Left ventricle myocardium superior (tissue), 1 donor: ENCODE data around the gene MSH4. TPM values are rescaled to one million over a fixed set of nuclear protein-coding genes. Genes with fewer than 3 reads are reported as not detected.
"Not testable (repeated sequence)": the region's sequence is repeated elsewhere in the genome, so short reads cannot be mapped to it uniquely, and the experiment has no call there.

Source experiments
- ATAC-seq: fragments of 200-7000 bp; cut with Tn5 transposase; one replicate; pipeline ENCODE4 v1.9.1; 2020; ENCODE audit warnings: mild to moderate bottlenecking, moderate library complexity
- DNase-seq: peaks from one replicate; pipeline ENCODE4 v3.0.0-alpha.2; 2020
- intact Hi-C: fragments of 100-400 bp; cut with micrococcal nuclease; formaldehyde crosslinking; loops from one replicate; pipeline ENCODE4 v1.11.0; 2022
- long read RNA-seq: library from polyadenylated mRNA; unstranded; transcript quantifications from one replicate; pipeline ENCODE4 v2.0.0, GENCODE V29; 2021
- total RNA-seq: library from RNA; stranded (reverse); fragmentation: NEBNext Ultra II Directional; extraction: Animal tissue kit (Norgen Biotek cat#: 25700); gene quantifications from one replicate; pipeline ENCODE4 v1.2.1, GENCODE V29; 2021
- donor health status: DM: no; HTN: yes; CAD: no; lungs with severe emphysema.

Gene MSH4
- 0.40 TPM for total RNA-seq
- long read RNA-seq, partial matches to known transcripts = 0 of 1 reads
- long read RNA-seq, other reads (novel, unspliced or antisense) = 1 of 1 reads

GRCh38 chr1:75796376-75797272 is at the start of gene MSH4:
MSH4 (plus strand) TSS chr1:75796882; CDS start chr1:75796986, 104 bp downstream.
- DNase-seq (no peak), ATAC-seq (peak; percentile 55)
- intact Hi-C loops = loop anchor here (10.0 kb wide), 1 partner anchor 52 kb away; no protein-coding TSS in a partner anchor

DNA sequence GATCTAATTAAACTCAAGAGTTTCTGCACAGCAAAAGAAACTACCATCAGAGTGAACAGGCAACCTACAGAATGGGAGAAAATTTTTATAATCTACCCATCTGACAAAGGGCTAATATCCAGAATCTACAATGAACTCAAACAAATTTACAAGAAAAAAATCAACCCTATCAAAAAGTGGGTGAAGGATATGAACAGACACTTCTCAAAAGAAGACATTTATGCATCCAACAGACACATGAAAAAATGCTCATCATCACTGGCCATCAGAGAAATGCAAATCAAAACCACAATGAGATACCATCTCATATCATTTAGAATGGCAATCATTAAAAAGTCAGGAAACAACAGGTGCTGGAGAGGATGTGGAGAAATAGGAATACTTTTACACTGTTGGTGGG is 39.5 kb upstream of the MSH4 start:
- intact Hi-C loops, DNase-seq, ATAC-seq: not testable (repeated sequence)

DNA sequence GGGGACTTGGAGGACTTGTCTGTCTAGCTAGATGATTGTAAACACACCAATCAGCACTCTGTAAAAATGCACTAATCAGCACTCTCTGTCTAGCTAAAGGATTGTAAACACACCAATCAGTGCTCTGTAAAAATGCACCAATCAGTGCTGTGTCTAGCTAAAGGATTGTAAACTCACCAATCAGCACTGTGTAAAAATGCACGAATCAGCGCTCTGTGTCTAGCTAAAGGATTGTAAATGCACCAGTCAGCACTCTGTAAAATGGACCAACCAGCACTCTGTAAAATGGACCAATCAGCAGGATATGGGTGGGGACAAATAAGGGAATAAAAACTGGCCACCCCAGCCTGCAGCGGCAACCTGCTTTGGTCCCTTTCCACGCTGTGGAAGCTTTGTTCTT is 38.1 kb upstream of the MSH4 start:
- intact Hi-C loops, DNase-seq, ATAC-seq: not testable (repeated sequence)

DNA sequence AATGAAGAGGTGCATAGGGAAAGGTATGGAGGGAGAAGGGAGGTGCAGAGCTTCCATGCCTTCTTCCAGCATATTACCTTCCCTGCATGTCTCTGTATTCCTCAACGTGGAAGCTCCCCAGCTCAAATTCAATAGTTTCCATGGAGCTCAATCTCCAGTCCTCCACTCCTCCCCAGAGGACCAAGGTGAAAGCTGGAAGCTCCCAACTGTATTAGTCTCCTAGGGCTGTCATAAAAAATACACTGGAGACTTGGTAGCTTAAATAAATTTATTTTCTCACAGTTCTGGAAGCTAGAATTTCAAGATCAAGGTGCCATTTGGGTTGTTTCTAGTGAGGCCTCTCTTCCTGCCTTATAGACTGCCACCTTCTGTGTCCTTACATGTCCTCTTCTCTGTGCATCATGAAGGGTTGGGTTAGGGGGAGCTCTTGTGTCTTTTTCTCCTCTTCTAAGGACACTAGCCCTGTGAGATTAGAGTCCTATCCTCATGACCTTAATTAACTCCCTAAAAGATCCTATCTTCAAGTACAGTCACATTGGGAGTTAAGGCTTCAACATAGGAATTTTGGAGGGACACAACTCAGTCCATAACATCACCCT is 32.5 kb upstream of the MSH4 start:
- intact Hi-C loops = no loop called here
- ATAC-seq = no peak
- no peak for DNase-seq

DNA sequence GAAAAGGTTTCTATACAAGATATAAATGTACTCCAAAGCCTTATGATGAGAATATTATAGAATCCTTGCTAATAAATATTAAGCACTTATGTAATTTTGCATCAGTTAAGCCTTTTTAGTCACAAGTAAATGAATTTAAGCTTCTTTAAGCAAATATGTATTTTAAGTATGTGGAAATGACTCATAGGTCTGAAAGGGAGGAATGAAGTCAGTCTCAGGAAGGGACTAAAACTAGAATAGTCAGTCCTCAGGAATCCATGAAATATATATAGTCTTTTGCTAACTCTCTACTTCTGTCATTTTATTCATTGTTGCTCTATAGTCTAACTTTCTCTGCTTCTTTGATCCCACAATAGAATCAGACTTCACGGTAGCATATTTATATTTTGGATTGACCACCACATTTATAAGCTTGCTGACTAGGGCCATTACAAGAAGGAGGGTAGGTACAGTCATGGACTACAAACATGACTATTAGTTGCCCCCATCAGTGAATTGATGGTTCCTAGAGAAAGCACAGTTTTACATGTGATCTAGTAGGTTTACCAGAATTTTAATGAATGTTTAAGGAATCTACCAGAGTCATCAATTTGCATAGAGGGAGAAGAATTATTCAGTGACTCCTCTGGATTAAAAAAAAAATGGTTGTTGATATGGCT is 30.9 kb upstream of the MSH4 start:
- intact Hi-C loops = no loop called here
- ATAC-seq (no peak), DNase-seq (no peak)

GRCh38 chr1:75768016-75768415 is 28.7 kb upstream of the MSH4 start:
- ATAC-seq (no peak), DNase-seq (no peak)
- intact Hi-C loops = no loop called here

DNA sequence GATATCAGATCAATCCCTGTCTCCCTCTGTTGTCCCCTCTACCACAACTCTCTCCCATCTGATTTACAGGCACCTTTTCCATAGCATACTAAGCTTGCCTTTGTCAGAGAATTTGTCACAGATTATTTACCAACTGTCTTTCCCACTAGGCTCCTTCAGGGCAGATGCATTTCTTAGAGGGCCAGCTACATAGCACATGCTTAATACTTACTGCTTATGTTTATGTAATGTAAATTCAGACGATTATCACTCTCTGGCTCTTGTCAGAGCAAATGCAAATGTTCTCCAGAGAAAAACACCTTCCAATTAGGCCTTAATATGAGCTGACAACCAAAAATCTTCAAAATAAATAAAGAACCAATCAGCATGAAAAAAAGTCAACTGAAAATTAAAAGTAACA is 25.9 kb upstream of the MSH4 start:
- intact Hi-C loops = loop anchor here (2.0 kb wide), 1 partner anchor 78 kb away; no protein-coding TSS in a partner anchor
- no peak for ATAC-seq
- DNase-seq = no peak

DNA sequence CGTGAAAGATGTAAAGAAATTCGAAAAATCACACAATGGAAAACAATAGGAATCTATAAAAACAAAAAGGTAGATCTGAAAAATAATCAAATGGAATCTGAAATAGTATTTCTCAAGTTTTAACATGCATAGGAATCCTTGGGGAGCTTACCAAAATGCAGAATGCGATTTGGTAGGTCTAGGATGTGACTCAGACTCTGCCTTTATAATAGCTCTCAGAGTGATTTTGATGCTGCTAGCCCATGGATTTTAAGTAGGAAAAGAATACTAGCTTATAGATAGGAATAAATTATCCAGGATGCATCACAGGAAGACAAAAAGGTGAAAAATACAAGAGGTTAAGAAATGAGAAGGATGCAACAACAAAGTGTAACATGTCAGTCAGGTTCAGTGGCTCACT is 24.7 kb upstream of the MSH4 start:
- no peak for ATAC-seq

DNA sequence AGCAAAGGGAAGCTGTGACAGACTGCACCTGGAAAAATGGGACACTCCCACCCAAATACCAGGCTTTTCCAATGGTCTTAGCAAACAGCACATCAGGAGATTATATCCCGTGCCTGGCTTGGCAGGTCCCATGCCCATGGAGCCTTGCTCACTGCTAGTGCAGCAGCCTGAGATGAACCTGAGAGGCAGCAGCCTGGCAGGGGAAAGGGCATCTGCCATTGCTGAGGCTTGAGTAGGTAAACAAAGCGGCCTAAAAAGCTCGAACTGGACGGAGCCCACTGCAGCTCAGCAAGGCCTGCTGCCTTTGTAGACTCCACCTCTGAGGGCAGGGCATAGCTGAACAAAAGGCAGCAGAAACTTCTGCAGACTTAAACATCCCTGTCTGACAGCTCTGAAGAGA is 18.9 kb upstream of the MSH4 start:
- intact Hi-C loops, ATAC-seq, DNase-seq: not testable (repeated sequence)

More for the DNA sequence above, 24.7 kb upstream of the MSH4 start:
- intact Hi-C loops = loop anchor here (2.0 kb wide), 1 partner anchor 77 kb away; no protein-coding TSS in a partner anchor
- no peak for DNase-seq

DNA sequence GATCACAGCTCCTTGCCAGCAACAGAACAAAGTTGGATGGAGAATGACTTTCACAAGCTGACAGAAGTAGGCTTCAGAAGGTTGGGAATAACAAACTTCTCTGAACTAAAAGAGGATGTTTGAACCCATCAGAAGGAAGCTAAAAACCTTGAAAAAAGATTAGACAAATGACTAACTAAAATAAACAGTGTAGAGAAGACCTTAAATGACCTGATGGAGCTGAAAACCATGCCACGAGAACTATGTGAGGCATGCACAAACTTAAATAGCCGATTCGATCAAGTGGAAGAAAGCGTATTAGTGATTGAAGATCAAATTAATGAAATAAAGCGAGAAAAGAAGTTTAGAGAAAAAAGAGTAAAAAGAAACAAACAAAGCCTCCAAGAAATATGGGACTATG is 18.0 kb upstream of the MSH4 start:
- intact Hi-C loops, DNase-seq, ATAC-seq: not testable (repeated sequence)

DNA sequence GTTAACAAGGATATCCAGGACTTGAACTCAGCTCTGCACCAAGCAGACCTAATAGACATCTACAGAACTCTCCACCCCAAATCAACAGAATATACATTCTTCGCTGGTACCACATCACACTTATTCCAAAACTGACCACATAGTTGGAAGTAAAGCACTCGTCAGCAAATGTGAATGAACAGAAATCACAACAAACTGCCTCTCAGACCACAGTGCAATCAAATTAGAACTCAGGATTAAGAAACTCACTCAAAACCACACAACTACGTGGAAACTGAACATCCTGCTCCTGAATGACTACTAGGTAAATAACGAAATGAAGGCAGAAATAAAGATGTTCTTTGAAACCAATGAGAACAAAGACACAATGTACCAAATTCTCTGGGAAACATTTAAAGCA is 16.5 kb upstream of the MSH4 start:
- DNase-seq, intact Hi-C loops, ATAC-seq: not testable (repeated sequence)

- DNase-seq, intact Hi-C loops, ATAC-seq: not testable (repeated sequence)
Measured at GRCh38 chr1:75783920-75784319, 12.8 kb upstream of the MSH4 start.

- ATAC-seq (peak; percentile 60), DNase-seq (no peak)
- intact Hi-C loops = no loop called here
Measured at GRCh38 chr1:75785320-75785982, 11.2 kb upstream of the MSH4 start.

DNA sequence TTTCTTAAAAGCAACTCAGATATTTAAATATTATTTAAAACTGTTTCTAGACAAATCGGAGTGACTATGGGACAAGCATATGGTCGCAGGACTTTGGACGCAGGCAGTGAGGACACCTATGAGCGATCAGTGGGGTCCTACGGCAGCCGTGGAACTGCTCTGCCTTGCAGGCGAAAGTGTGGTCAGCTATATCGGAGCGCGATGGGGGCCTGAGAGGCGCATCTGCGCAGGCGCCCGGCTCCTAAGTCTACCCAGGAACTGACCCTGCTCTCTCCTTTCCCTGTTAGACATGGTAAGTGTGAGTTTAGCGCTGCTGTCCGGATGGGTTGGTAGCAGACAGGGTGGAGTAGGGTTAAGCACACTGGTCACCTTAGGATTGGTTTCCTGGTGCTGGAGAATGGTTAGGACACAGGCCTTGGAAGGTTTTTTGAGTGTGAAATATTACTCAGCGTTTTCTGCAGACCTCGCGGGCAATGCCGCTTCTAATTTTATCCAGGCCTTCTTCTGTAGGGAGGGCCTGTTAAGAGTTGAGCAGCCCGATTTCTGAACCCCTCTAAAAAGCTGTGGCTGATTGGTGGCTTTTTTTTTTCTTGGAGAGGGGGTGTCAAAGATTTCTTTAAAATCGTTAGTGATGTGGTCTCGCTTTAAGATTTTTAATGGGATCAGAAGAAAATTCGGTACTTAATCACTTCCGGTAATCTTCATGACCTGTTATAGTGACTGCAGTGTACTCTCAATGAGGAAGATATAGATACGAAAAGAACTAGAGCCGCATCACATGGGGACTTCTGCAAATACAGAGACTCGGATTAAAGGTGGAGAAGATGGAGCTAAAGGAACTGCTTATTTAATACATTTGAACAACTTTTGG is 10.5 kb upstream of the MSH4 start, which contains the start of gene RABGGTB:
Gene RABGGTB, plus strand, starts transcription at position 274 of the 871 bp plus-strand sequence. Its CDS starts 16 bp downstream, at position 290.
- intact Hi-C loops = no loop called here
- ATAC-seq (peak; percentile 99), DNase-seq (peak; percentile 96)

GRCh38 chr1:75786901-75787493 is 9.7 kb upstream of the MSH4 start:
- intact Hi-C loops = no loop called here
- DNase-seq = no peak

GRCh38 chr1:75787524-75787923 is 9.2 kb upstream of the MSH4 start:
- no peak for ATAC-seq
- DNase-seq = no peak
- intact Hi-C loops = no loop called here

More at GRCh38 chr1:75786901-75787493, 9.7 kb upstream of the MSH4 start:
- no peak for ATAC-seq

DNA sequence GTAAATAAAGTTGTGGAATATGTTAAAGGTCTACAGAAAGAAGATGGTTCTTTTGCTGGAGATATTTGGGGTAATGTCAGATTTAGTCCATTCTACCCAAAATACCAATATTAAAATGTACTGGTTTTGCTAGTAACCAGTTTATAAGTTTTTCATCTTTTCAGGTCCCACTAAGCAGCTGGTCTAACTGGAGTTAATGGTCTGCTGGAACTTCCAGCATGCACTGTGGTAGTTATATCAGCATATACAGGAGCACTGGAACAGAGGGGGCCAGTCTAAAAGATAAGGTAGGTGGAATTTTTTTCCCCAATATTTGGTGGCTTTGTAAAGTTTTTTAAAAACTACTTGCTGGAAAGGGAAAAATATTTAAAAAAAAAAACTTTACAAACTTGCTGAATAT is 6.7 kb upstream of the MSH4 start:
- DNase-seq (no peak), ATAC-seq (no peak)
- intact Hi-C loops = loop anchor here (10.0 kb wide), 1 partner anchor 45 kb away; no protein-coding TSS in a partner anchor
